ENCODE results near the gene DNER. TPM values are rescaled to one million over a fixed set of nuclear protein-coding genes. Genes with fewer than 3 reads are reported as not detected.

DNER gene
- total and polyA plus RNA-seq, 2 donors (not counting 3 experiments of a cell fraction or from before 2014, with no cell fraction given): 0.01 TPM; not detected in 1

DNA sequence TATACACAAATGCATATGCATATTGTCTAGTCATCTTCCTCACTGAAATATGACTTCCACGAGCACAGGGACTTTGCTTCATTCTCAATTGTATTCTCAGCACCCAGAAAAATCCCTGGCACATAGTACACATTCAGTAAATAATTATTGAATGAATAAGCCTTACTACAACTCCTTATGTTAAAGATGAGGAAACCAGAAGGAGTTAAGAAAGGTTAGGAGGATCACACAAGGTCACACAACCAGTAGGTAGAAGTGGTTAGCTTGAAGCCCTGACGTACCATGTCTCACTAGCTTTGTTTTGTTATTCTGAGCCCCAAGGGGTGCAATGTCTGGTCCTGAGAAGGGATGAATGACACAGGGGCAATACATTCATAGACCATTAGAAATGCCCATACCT, 222.3 kb downstream of the DNER start:
- CTCF ChIA-PET: no interaction called here
- no peaks in the 10 kb centered on the region for H3K4me1 ChIP-seq (ENCODE audit: control insufficient read depth, extremely low read depth, insufficient read depth, low read length)
- H3K36me3 ChIP-seq (ENCODE audit: control insufficient read depth in 2 of 2, extremely low read depth in 1 of 2, insufficient read depth in 2 of 2, low read length in 2 of 2): no peaks in the 10 kb centered on the region
- H3K27ac ChIP-seq (ENCODE audit: insufficient read depth, low read depth, low read length): no peak overlapping the region
- DNase-seq (ENCODE audit: low read depth, low spot score) (no peak), FAIRE-seq (no peak)
- TF ChIP-seq JUN (IDR thresholded peaks at IDR 0.05; ENCODE audit: borderline replicate concordance, insufficient read depth, insufficient read length, low read depth) (no peak), GATA2 (IDR thresholded peaks at IDR 0.05; ENCODE audit: insufficient read depth, insufficient read length, low read depth, low read length) (no peak), EZH2 (IDR thresholded peaks at IDR 0.05; ENCODE audit: borderline replicate concordance, low read depth, low read length, severe bottlenecking) (no peak), FOS (IDR thresholded peaks at IDR 0.05; ENCODE audit: borderline replicate concordance, insufficient read depth, low read length) (no peak), POLR2A (IDR thresholded peaks at IDR 0.05; ENCODE audit: low read depth, low read length) (no peak), MYC (IDR thresholded peaks at IDR 0.05; ENCODE audit: low read depth, low read length) (no peak), POLR2AphosphoS5 (IDR thresholded peaks at IDR 0.05; ENCODE audit: insufficient read depth, low read depth, low read length) (no peak)
- TF ChIP-seq, protein P1, sequence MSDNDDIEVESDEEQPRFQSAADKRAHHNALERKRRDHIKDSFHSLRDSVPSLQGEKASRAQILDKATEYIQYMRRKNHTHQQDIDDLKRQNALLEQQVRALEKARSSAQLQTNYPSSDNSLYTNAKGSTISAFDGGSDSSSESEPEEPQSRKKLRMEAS (IDR thresholded peaks at IDR 0.05; ENCODE audit: insufficient read depth, insufficient read length): no peak
- TF ChIP-seq, protein P2, sequence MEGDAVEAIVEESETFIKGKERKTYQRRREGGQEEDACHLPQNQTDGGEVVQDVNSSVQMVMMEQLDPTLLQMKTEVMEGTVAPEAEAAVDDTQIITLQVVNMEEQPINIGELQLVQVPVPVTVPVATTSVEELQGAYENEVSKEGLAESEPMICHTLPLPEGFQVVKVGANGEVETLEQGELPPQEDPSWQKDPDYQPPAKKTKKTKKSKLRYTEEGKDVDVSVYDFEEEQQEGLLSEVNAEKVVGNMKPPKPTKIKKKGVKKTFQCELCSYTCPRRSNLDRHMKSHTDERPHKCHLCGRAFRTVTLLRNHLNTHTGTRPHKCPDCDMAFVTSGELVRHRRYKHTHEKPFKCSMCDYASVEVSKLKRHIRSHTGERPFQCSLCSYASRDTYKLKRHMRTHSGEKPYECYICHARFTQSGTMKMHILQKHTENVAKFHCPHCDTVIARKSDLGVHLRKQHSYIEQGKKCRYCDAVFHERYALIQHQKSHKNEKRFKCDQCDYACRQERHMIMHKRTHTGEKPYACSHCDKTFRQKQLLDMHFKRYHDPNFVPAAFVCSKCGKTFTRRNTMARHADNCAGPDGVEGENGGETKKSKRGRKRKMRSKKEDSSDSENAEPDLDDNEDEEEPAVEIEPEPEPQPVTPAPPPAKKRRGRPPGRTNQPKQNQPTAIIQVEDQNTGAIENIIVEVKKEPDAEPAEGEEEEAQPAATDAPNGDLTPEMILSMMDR (IDR thresholded peaks at IDR 0.05; ENCODE audit: extremely low read depth in 1 of 2, insufficient read depth in 1 of 2, low read depth in 1 of 2, low read length in 2 of 2): no peak
- no peaks in the 10 kb centered on the region for H3K27me3 ChIP-seq (ENCODE audit: control insufficient read depth in 2 of 2, insufficient read depth in 2 of 2, low read length in 2 of 2)
- H4K20me1 ChIP-seq (replicated peaks; ENCODE audit: control insufficient read depth, extremely low read depth, insufficient read depth, low read length): no peaks in the 10 kb centered on the region
- BruUV-seq (replicated peaks): no TSS peak
- POLR2A ChIA-PET: no interaction called here
- H3K9ac ChIP-seq (replicated peaks; ENCODE audit: extremely low read depth, insufficient read depth, low read length): no peak overlapping the region
- H3K4me2 ChIP-seq (ENCODE audit: insufficient read depth, low read length): no peak overlapping the region
- no peak overlapping the region for H3K4me3 ChIP-seq (replicated peaks in 1 of 3; ENCODE audit: insufficient read depth in 1 of 3, low read depth in 1 of 3, low read length in 3 of 3)
- dilution Hi-C loops (cut with MboI; ENCODE audit: extremely low pct_ligation_motif_present, low sequenced_read_pairs): no loop called here
- H3K9me3 ChIP-seq (replicated peaks; ENCODE audit: control insufficient read depth, insufficient read depth, low read length): no peaks in the 10 kb centered on the region
- intact Hi-C loops (cut with micrococcal nuclease): no loop called here
- no peaks in the 10 kb centered on the region for H3K9me1 ChIP-seq (replicated peaks; ENCODE audit: control insufficient read depth, extremely low read depth, insufficient read depth, low read length)
- no peak overlapping the region for H2AFZ ChIP-seq (ENCODE audit: low read depth, low read length)
- H3K79me2 ChIP-seq (ENCODE audit: control insufficient read depth, insufficient read depth, low read length): no peaks in the 10 kb centered on the region
